Endothelial cell of umbilical vein (primary cell): ENCODE measurements around the gene PKNOX2.

Experiments used
- JUN ChIP-seq: IDR thresholded peaks from 2 replicates; pipeline ENCODE4 v1.6.1; 2011; ENCODE audit warnings: borderline replicate concordance, low read depth; ENCODE audit not compliant: insufficient read length, insufficient read depth
- POLR2AphosphoS5 ChIP-seq: IDR thresholded peaks from 2 replicates; pipeline ENCODE4 v1.6.1; 2012; ENCODE audit warnings: low read depth, mild to moderate bottlenecking, control low read depth, low read length, moderate library complexity; ENCODE audit not compliant: insufficient read depth
- TF ChIP-seq, protein P1 (sequence below), 2 donors: IDR thresholded peaks; 1 replicate in 1 of 2; 2 replicates in 1 of 2; pipeline ENCODE4 v1.5.1; 2011; ENCODE audit warnings: low read length in 2 of 2, mild to moderate bottlenecking in 2 of 2, moderate library complexity in 2 of 2, control low read depth in 1 of 2, inconsistent platforms in 1 of 2, low read depth in 1 of 2; ENCODE audit not compliant: insufficient read depth in 1 of 2; ENCODE audit errors: extremely low read depth in 1 of 2
- TF ChIP-seq, protein P2 (sequence below): IDR thresholded peaks from 2 replicates; pipeline ENCODE4 v1.6.1; 2011; ENCODE audit not compliant: insufficient read depth, insufficient read length

DNA sequence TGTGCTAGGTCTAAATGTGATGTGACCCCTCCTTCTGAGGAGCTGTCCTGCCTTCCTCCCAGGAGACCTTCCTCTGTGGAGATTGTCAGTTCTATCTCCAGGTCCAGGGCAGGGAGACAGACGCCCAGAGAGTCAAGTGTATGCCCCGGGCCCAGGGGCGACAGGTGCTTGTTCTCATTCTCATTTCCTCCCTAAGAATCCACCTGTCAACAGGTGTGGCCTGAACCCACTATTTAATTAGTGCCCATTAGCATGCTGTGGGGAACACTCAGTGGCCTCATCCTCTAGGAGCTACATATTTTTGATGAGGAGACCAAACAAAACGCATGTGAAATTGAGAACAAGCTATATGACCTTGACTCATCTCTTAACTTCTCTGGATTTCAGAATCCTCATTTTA is 9.5 kb downstream of the PKNOX2 start:
- TF ChIP-seq JUN (no peak), POLR2AphosphoS5 (no peak)
- TF ChIP-seq, protein P1, sequence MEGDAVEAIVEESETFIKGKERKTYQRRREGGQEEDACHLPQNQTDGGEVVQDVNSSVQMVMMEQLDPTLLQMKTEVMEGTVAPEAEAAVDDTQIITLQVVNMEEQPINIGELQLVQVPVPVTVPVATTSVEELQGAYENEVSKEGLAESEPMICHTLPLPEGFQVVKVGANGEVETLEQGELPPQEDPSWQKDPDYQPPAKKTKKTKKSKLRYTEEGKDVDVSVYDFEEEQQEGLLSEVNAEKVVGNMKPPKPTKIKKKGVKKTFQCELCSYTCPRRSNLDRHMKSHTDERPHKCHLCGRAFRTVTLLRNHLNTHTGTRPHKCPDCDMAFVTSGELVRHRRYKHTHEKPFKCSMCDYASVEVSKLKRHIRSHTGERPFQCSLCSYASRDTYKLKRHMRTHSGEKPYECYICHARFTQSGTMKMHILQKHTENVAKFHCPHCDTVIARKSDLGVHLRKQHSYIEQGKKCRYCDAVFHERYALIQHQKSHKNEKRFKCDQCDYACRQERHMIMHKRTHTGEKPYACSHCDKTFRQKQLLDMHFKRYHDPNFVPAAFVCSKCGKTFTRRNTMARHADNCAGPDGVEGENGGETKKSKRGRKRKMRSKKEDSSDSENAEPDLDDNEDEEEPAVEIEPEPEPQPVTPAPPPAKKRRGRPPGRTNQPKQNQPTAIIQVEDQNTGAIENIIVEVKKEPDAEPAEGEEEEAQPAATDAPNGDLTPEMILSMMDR (IDR thresholded peaks at IDR 0.05; ENCODE audit: extremely low read depth in 1 of 2, insufficient read depth in 1 of 2, low read depth in 1 of 2, low read length in 2 of 2) = no peak
- TF ChIP-seq, protein P2, sequence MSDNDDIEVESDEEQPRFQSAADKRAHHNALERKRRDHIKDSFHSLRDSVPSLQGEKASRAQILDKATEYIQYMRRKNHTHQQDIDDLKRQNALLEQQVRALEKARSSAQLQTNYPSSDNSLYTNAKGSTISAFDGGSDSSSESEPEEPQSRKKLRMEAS = no peak
